Measurements from ENCODE around the gene EPHA3. TPM values are rescaled to one million over a fixed set of nuclear protein-coding genes. Genes with fewer than 3 reads are reported as not detected.

The EPHA3 gene
- total and polyA plus RNA-seq, 2 donors (not counting 3 experiments of a cell fraction or from before 2014, with no cell fraction given) = not detected

DNA sequence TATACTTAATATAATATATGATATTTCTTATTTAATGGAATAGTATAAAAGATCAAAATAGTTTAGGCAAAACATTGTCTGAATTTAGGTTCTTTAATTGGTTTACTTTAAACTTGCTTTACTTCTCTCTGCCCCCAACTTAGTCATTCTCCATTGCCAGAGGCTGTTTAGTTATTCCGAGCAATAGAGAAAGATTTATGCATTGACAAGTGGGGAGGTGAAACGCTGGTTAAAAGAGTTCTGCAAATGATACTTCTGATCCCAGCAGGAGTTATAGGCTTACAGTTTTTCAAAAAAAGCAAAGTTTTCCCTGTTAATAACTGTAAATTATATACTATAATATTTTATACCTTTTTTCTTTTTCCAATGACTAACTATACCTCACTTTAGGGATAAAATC, 145.4 kb downstream of the EPHA3 start:
- ChIA-PET POLR2A (no interaction called here), CTCF (no interaction called here)
- BruUV-seq (replicated peaks) = no TSS peak
- no peaks in the 10 kb centered on the region for H3K9me3 ChIP-seq (replicated peaks; ENCODE audit: control insufficient read depth, insufficient read depth, low read length)
- FAIRE-seq (no peak), DNase-seq (ENCODE audit: low read depth, low spot score) (no peak)
- H3K36me3 ChIP-seq (ENCODE audit: control insufficient read depth in 2 of 2, extremely low read depth in 1 of 2, insufficient read depth in 2 of 2, low read length in 2 of 2) = no peaks in the 10 kb centered on the region
- no peak overlapping the region for H2AFZ ChIP-seq (ENCODE audit: low read depth, low read length)
- no peaks in the 10 kb centered on the region for H4K20me1 ChIP-seq (replicated peaks; ENCODE audit: control insufficient read depth, extremely low read depth, insufficient read depth, low read length)
- intact Hi-C loops (cut with micrococcal nuclease) (no loop called here), dilution Hi-C loops (cut with MboI; ENCODE audit: extremely low pct_ligation_motif_present, low sequenced_read_pairs) (no loop called here)
- no peak overlapping the region for H3K4me2 ChIP-seq (ENCODE audit: insufficient read depth, low read length)
- H3K27ac ChIP-seq (ENCODE audit: insufficient read depth, low read depth, low read length) = no peak overlapping the region
- H3K4me1 ChIP-seq (ENCODE audit: control insufficient read depth, extremely low read depth, insufficient read depth, low read length) = no peaks in the 10 kb centered on the region
- no peak overlapping the region for H3K4me3 ChIP-seq (replicated peaks in 1 of 3; ENCODE audit: insufficient read depth in 1 of 3, low read depth in 1 of 3, low read length in 3 of 3)
- no peak for TF ChIP-seq FOS (IDR thresholded peaks at IDR 0.05; ENCODE audit: borderline replicate concordance, insufficient read depth, low read length)
- H3K9ac ChIP-seq (replicated peaks; ENCODE audit: extremely low read depth, insufficient read depth, low read length) = no peak overlapping the region
- H3K27me3 ChIP-seq (ENCODE audit: control insufficient read depth in 2 of 2, insufficient read depth in 2 of 2, low read length in 2 of 2) = no peaks in the 10 kb centered on the region
- H3K9me1 ChIP-seq (replicated peaks; ENCODE audit: control insufficient read depth, extremely low read depth, insufficient read depth, low read length) = no peaks in the 10 kb centered on the region
- H3K79me2 ChIP-seq (ENCODE audit: control insufficient read depth, insufficient read depth, low read length) = no peaks in the 10 kb centered on the region

DNA sequence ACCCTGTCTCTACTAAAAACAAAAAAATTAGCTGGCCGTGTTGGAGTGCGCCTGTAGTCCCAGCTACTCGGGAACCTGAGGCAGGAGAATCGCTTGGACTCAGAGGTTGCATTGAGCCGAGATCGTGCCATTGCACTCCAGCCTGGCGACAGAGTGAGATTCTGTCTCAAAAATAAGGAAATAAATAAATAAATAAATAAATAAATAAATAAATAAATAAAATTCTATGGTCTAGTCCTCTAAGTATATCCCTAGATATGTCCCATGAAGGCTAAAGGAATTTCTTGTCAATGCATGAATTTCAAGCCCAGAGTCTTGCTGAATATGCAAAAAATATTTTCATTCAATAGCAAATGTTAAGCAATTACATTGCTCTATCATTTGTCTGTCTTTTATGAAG, 149.0 kb downstream of the EPHA3 start:
- no peaks in the 10 kb centered on the region for H3K36me3 ChIP-seq (ENCODE audit: control insufficient read depth in 2 of 2, extremely low read depth in 1 of 2, insufficient read depth in 2 of 2, low read length in 2 of 2)
- no peak for FAIRE-seq
- BruUV-seq (replicated peaks) = no TSS peak
- H3K27ac ChIP-seq (ENCODE audit: insufficient read depth, low read depth, low read length) = no peak overlapping the region
- TF ChIP-seq FOS (IDR thresholded peaks at IDR 0.05; ENCODE audit: borderline replicate concordance, insufficient read depth, low read length) = no peak
- TF ChIP-seq, protein P1, sequence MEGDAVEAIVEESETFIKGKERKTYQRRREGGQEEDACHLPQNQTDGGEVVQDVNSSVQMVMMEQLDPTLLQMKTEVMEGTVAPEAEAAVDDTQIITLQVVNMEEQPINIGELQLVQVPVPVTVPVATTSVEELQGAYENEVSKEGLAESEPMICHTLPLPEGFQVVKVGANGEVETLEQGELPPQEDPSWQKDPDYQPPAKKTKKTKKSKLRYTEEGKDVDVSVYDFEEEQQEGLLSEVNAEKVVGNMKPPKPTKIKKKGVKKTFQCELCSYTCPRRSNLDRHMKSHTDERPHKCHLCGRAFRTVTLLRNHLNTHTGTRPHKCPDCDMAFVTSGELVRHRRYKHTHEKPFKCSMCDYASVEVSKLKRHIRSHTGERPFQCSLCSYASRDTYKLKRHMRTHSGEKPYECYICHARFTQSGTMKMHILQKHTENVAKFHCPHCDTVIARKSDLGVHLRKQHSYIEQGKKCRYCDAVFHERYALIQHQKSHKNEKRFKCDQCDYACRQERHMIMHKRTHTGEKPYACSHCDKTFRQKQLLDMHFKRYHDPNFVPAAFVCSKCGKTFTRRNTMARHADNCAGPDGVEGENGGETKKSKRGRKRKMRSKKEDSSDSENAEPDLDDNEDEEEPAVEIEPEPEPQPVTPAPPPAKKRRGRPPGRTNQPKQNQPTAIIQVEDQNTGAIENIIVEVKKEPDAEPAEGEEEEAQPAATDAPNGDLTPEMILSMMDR (IDR thresholded peaks at IDR 0.05; ENCODE audit: extremely low read depth in 1 of 2, insufficient read depth in 1 of 2, low read depth in 1 of 2, low read length in 2 of 2) = no peak
- TF ChIP-seq POLR2AphosphoS5 (IDR thresholded peaks at IDR 0.05; ENCODE audit: insufficient read depth, low read depth, low read length) = no peak
- TF ChIP-seq, protein P2, sequence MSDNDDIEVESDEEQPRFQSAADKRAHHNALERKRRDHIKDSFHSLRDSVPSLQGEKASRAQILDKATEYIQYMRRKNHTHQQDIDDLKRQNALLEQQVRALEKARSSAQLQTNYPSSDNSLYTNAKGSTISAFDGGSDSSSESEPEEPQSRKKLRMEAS (IDR thresholded peaks at IDR 0.05; ENCODE audit: insufficient read depth, insufficient read length) = no peak
- no peak for TF ChIP-seq EZH2 (IDR thresholded peaks at IDR 0.05; ENCODE audit: borderline replicate concordance, low read depth, low read length, severe bottlenecking)
- TF ChIP-seq POLR2A (IDR thresholded peaks at IDR 0.05; ENCODE audit: low read depth, low read length) = no peak
- no peak for TF ChIP-seq JUN (IDR thresholded peaks at IDR 0.05; ENCODE audit: borderline replicate concordance, insufficient read depth, insufficient read length, low read depth)
- peaks cover 2% of the 10 kb centered on the region for H3K9me3 ChIP-seq (replicated peaks; ENCODE audit: control insufficient read depth, insufficient read depth, low read length)
- no peaks in the 10 kb centered on the region for H3K27me3 ChIP-seq (ENCODE audit: control insufficient read depth in 2 of 2, insufficient read depth in 2 of 2, low read length in 2 of 2)
- DNase-seq (ENCODE audit: low read depth, low spot score) = no peak
- intact Hi-C loops (cut with micrococcal nuclease) (no loop called here), dilution Hi-C loops (cut with MboI; ENCODE audit: extremely low pct_ligation_motif_present, low sequenced_read_pairs) (no loop called here)
- H3K79me2 ChIP-seq (ENCODE audit: control insufficient read depth, insufficient read depth, low read length) = no peaks in the 10 kb centered on the region
- ChIA-PET CTCF (no interaction called here), POLR2A (no interaction called here)
- H3K9me1 ChIP-seq (replicated peaks; ENCODE audit: control insufficient read depth, extremely low read depth, insufficient read depth, low read length) = no peaks in the 10 kb centered on the region
- no peak overlapping the region for H2AFZ ChIP-seq (ENCODE audit: low read depth, low read length)
- H3K4me3 ChIP-seq (replicated peaks in 1 of 3; ENCODE audit: insufficient read depth in 1 of 3, low read depth in 1 of 3, low read length in 3 of 3) = no peak overlapping the region
- H3K9ac ChIP-seq (replicated peaks; ENCODE audit: extremely low read depth, insufficient read depth, low read length) = no peak overlapping the region
- H3K4me1 ChIP-seq (ENCODE audit: control insufficient read depth, extremely low read depth, insufficient read depth, low read length) = no peaks in the 10 kb centered on the region
- no peak overlapping the region for H3K4me2 ChIP-seq (ENCODE audit: insufficient read depth, low read length)
- H4K20me1 ChIP-seq (replicated peaks; ENCODE audit: control insufficient read depth, extremely low read depth, insufficient read depth, low read length) = no peaks in the 10 kb centered on the region
